ENCODE results near the gene ACAA1. TPM values are rescaled to one million over a fixed set of nuclear protein-coding genes. Genes with fewer than 3 reads are reported as not detected.

The ACAA1 gene
- total RNA-seq, 1 experiment from 2014 or later: 49.0 TPM

DNA sequence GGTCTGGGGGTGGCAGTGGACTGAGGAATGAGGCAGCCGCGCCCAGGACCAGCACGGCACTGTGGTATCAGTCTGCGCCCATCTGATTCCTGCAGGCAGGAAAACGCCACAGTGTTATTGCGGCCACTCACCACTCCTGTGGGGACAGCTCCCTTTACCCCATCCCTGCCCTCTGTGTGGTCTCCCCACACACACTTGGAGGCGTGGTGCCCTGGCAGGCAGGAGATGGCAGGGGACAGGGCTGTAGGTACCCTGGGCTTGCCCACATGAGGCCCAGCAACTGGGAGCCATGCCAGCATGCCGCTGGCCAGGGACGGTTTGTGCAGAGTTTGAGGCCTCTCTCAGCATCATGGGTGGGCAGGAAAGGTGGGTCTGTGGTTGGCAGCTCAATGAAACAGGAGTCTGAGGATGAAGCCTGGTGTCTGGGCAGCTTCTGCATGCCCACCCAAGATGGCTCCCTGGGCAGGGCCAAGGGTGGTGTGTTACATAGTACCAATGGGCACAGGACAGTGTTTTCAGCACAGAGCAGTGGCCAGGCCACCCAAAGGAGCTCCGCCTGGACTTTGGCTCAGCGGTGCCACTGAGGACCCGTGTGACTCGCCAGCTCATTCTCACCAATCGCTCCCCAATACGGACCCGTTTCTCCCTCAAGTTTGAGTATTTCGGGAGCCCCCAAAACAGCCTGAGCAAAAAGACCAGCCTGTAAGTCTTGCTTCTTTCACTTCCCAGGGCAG, 27.2 kb downstream of the ACAA1 start:
- Histone ChIP-seq H3K9me2 (ENCODE audit: insufficient read depth) (no peaks in the 10 kb centered on the region), H3K9ac (ENCODE audit: low read length) (no peak overlapping the region), H3K4me1 (ENCODE audit: control insufficient read depth in 1 of 2, insufficient read depth in 2 of 2, low read length in 2 of 2) (no peaks in the 10 kb centered on the region), H3K36me3 (ENCODE audit: control insufficient read depth in 1 of 2, insufficient read depth in 2 of 2, low read length in 2 of 2) (no peaks in the 10 kb centered on the region), H3K27ac (ENCODE audit: low read depth, low read length) (no peak overlapping the region), H2AFZ (ENCODE audit: low read depth, low read length, poor library complexity, severe bottlenecking) (no peak overlapping the region), H3K79me2 (ENCODE audit: insufficient read depth, low read length) (no peaks in the 10 kb centered on the region), H3K9me3 (ENCODE audit: control insufficient read depth in 1 of 2, insufficient read depth in 1 of 2, low read depth in 1 of 2, low read length in 2 of 2) (peaks cover 3 to 5% of the 10 kb centered on the region in 2 experiments; a peak in 2 of 4 replicates), H3K4me3 (replicated peaks in 1 of 2; ENCODE audit: low read depth in 1 of 2, low read length in 2 of 2) (no peak overlapping the region), H4K20me1 (ENCODE audit: insufficient read depth) (no peaks in the 10 kb centered on the region; the same call in 1 of the 2 replicates), H3K4me2 (ENCODE audit: low read length) (no peak overlapping the region), H3K27me3 (ENCODE audit: insufficient read depth, low read length) (no peaks in the 10 kb centered on the region)
- BruUV-seq (replicated peaks): no TSS peak
- RAD21 ChIA-PET (ENCODE audit: low non-redundant PET in 1 of 2, low total read pairs in 2 of 2, uncharacterized antibody in 2 of 2, unreplicated experiment in 2 of 2): no interaction called here
- CTCF ChIA-PET: interaction anchor here (2.1 kb wide), 1 partner anchor 7 kb away, joined by 6 read pairs; no protein-coding TSS in a partner anchor
- intact Hi-C loops (cut with micrococcal nuclease): loop anchor here (10.0 kb wide), 1 partner anchor 135 kb away; no protein-coding TSS in a partner anchor
- DNase-seq (ENCODE audit: low read depth, low spot score): no peak
- TF ChIP-seq, protein P1, sequence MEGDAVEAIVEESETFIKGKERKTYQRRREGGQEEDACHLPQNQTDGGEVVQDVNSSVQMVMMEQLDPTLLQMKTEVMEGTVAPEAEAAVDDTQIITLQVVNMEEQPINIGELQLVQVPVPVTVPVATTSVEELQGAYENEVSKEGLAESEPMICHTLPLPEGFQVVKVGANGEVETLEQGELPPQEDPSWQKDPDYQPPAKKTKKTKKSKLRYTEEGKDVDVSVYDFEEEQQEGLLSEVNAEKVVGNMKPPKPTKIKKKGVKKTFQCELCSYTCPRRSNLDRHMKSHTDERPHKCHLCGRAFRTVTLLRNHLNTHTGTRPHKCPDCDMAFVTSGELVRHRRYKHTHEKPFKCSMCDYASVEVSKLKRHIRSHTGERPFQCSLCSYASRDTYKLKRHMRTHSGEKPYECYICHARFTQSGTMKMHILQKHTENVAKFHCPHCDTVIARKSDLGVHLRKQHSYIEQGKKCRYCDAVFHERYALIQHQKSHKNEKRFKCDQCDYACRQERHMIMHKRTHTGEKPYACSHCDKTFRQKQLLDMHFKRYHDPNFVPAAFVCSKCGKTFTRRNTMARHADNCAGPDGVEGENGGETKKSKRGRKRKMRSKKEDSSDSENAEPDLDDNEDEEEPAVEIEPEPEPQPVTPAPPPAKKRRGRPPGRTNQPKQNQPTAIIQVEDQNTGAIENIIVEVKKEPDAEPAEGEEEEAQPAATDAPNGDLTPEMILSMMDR (IDR thresholded peaks at IDR 0.05 in 2 of 3, conservative IDR thresholded peaks at IDR 0.05 in 1 of 3; ENCODE audit: borderline replicate concordance in 1 of 3, insufficient read depth in 1 of 3, low read depth in 2 of 3, low read length in 2 of 3): no peak
- TF ChIP-seq POLR2A (IDR thresholded peaks at IDR 0.05; ENCODE audit: borderline replicate concordance, extremely low read depth, insufficient read depth, insufficient read length): no peak
- POLR2A ChIA-PET: no interaction called here
- no peak for ATAC-seq

DNA sequence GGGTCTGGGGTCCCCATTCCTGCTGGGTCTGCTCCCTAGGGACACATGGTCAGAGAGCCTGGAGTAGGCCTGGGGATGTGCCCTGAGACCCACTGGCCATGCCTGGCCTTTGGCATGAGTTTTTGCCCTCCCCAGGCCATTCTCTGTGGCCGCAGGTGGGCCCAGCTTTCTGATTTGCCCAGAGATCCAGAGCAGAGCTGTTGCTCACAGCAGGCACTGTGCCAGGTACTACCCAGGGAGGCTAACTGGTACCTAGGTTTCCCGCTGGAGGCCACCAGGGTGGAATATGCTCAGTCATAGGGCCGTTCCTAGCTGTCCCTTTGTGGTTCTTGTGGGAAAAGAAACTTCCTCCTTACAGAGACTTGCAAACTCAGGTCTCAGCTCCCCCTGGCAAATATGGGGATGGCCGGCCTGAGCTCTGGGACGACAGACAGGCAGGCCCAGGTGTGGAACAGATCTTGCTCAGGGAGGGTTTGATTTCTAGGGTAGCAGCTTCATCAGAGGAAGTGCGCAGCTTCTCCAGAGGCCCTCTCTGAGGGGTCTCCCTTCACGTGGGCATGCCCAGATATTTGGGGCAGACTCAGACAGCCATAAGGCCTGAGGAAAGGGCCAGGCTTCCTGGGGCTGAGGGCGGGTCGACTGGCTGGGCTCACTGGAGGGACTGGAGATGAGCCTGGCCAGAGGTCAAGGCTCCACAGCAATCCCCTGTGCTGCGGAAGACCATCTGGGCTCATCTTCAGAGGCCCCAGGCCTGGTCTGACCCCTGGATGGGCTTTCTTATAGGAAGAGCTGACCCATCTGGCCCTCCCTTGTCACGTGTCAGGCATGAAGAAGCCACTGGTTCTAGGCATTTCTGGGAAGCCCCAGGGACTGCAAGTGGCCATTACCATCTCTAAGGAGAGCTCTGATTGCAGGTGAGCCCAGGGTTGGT, 28.0 kb downstream of the ACAA1 start:
- DNase-seq (ENCODE audit: low read depth, low spot score): no peak
- H3K36me3 ChIP-seq (ENCODE audit: control insufficient read depth in 1 of 2, insufficient read depth in 2 of 2, low read length in 2 of 2): no peaks in the 10 kb centered on the region
- ChIA-PET CTCF (interaction anchor here (2.1 kb wide), 1 partner anchor 8 kb away, joined by 6 read pairs; no protein-coding TSS in a partner anchor), RAD21 (ENCODE audit: low non-redundant PET in 1 of 2, low total read pairs in 2 of 2, uncharacterized antibody in 2 of 2, unreplicated experiment in 2 of 2) (no interaction called here), POLR2A (no interaction called here)
- TF ChIP-seq JUND (IDR thresholded peaks at IDR 0.05): no peak
- TF ChIP-seq, protein P2, sequence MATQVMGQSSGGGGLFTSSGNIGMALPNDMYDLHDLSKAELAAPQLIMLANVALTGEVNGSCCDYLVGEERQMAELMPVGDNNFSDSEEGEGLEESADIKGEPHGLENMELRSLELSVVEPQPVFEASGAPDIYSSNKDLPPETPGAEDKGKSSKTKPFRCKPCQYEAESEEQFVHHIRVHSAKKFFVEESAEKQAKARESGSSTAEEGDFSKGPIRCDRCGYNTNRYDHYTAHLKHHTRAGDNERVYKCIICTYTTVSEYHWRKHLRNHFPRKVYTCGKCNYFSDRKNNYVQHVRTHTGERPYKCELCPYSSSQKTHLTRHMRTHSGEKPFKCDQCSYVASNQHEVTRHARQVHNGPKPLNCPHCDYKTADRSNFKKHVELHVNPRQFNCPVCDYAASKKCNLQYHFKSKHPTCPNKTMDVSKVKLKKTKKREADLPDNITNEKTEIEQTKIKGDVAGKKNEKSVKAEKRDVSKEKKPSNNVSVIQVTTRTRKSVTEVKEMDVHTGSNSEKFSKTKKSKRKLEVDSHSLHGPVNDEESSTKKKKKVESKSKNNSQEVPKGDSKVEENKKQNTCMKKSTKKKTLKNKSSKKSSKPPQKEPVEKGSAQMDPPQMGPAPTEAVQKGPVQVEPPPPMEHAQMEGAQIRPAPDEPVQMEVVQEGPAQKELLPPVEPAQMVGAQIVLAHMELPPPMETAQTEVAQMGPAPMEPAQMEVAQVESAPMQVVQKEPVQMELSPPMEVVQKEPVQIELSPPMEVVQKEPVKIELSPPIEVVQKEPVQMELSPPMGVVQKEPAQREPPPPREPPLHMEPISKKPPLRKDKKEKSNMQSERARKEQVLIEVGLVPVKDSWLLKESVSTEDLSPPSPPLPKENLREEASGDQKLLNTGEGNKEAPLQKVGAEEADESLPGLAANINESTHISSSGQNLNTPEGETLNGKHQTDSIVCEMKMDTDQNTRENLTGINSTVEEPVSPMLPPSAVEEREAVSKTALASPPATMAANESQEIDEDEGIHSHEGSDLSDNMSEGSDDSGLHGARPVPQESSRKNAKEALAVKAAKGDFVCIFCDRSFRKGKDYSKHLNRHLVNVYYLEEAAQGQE (IDR thresholded peaks at IDR 0.05; ENCODE audit: low read depth): no peak
- no peak for TF ChIP-seq FOSL1 (IDR thresholded peaks at IDR 0.05; ENCODE audit: low read depth)
- no peak overlapping the region for H3K9ac ChIP-seq (ENCODE audit: low read length)
- H3K4me3 ChIP-seq (replicated peaks in 1 of 2; ENCODE audit: low read depth in 1 of 2, low read length in 2 of 2): no peak overlapping the region
- H3K79me2 ChIP-seq (ENCODE audit: insufficient read depth, low read length): no peaks in the 10 kb centered on the region
- H3K27ac ChIP-seq (ENCODE audit: low read depth, low read length): no peak overlapping the region
- no peaks in the 10 kb centered on the region; the same call in 1 of the 2 replicates for H4K20me1 ChIP-seq (ENCODE audit: insufficient read depth)
- H3K9me2 ChIP-seq (ENCODE audit: insufficient read depth): no peaks in the 10 kb centered on the region
- no peak overlapping the region for H2AFZ ChIP-seq (ENCODE audit: low read depth, low read length, poor library complexity, severe bottlenecking)
- peaks cover 3 to 8% of the 10 kb centered on the region in 2 experiments; a peak in 2 of 4 replicates for H3K9me3 ChIP-seq (ENCODE audit: control insufficient read depth in 1 of 2, insufficient read depth in 1 of 2, low read depth in 1 of 2, low read length in 2 of 2)
- intact Hi-C loops (cut with micrococcal nuclease): no loop called here
- no peak for ATAC-seq
- BruUV-seq (replicated peaks): no TSS peak
- H3K4me1 ChIP-seq (ENCODE audit: control insufficient read depth in 1 of 2, insufficient read depth in 2 of 2, low read length in 2 of 2): no peaks in the 10 kb centered on the region
- no peak overlapping the region for H3K4me2 ChIP-seq (ENCODE audit: low read length)
- no peaks in the 10 kb centered on the region for H3K27me3 ChIP-seq (ENCODE audit: insufficient read depth, low read length)
